ENCODE data around the gene CACUL1. TPM values are rescaled to one million over a fixed set of nuclear protein-coding genes. Genes with fewer than 3 reads are reported as not detected.

CACUL1 gene
- total RNA-seq, 6 experiments from 2014 or later: 31.5 to 34.0 (median 32.7) TPM

DNA sequence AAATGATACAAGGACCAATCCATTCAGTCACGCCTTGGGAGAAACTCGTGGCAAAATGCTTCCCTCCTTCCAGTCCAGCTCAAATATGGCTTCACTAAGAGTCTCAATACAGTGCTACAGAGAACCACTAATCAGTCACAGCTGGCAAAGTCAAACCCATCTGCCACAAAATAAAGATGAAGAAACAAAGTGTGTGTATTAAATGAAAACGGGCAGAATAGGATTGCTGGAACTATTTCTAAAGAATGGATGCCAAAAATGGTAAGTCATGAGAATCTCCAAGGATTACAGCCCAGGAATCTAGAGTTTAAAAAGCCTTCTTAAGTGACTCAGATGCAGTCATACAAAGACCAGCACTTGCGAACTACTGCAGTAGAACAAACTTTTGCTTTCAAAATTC lies 61.9 kb downstream of the CACUL1 start:
- Mint-ChIP-seq H3K27me3 (ENCODE audit: insufficient read depth) (no peaks in the 10 kb centered on the region; the same call in 1 of the 2 replicates), H3K4me1 (ENCODE audit: low read depth) (peaks cover 46% of the 10 kb centered on the region), H3K36me3 (ENCODE audit: low read depth) (peaks cover 10% of the 10 kb centered on the region), H3K27ac (peak overlapping the region; percentile 82), H3K9me3 (no peaks in the 10 kb centered on the region), H3K4me3 (peak overlapping the region; percentile 74)
- DNase-seq: peak; percentile 90
- TF ChIP-seq, protein P1, sequence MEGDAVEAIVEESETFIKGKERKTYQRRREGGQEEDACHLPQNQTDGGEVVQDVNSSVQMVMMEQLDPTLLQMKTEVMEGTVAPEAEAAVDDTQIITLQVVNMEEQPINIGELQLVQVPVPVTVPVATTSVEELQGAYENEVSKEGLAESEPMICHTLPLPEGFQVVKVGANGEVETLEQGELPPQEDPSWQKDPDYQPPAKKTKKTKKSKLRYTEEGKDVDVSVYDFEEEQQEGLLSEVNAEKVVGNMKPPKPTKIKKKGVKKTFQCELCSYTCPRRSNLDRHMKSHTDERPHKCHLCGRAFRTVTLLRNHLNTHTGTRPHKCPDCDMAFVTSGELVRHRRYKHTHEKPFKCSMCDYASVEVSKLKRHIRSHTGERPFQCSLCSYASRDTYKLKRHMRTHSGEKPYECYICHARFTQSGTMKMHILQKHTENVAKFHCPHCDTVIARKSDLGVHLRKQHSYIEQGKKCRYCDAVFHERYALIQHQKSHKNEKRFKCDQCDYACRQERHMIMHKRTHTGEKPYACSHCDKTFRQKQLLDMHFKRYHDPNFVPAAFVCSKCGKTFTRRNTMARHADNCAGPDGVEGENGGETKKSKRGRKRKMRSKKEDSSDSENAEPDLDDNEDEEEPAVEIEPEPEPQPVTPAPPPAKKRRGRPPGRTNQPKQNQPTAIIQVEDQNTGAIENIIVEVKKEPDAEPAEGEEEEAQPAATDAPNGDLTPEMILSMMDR (IDR thresholded peaks at IDR 0.05): no peak

DNA sequence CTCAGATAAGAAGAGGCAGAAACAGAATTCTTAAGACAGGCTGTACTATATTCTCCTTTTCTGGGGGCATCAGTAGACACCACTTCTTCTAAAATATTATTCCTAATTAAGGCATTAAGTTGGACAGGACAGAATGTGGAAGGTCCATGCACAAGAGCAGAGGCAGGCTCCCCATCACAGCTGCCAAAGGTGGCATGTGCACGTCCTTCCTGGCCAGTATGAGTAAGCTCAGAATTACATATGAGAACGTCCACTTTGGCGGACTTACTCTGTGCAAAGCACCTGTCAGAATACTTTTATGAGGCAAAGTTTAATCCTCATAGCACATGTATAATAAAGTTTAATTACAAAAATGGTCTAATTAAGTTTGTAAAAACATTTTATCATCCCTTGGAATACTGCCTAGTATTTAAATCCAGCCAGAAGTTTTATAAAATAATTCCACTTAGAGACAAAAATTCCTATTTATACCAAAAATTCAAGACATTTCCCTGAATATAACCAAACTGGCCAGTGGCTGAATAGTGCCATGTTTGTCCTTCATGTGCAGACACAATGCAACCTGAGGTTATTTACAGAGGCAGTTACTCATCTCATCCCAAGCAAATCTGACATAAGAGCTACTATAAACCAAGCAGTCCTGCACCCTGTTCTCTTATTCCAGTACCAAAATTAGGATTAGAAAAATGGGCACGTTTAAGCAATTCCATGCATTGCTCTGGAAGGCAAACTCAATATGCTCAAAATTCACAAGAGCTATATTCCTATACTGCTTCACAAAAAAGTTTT lies 65.5 kb downstream of the CACUL1 start:
- TF ChIP-seq, protein P1 (IDR thresholded peaks at IDR 0.05): no peak
- Mint-ChIP-seq H3K27me3 (ENCODE audit: insufficient read depth) (no peaks in the 10 kb centered on the region; the same call in 1 of the 2 replicates), H3K27ac (no peak overlapping the region), H3K4me3 (no peak overlapping the region), H3K4me1 (ENCODE audit: low read depth) (peaks cover 26% of the 10 kb centered on the region), H3K9me3 (no peaks in the 10 kb centered on the region), H3K36me3 (ENCODE audit: low read depth) (peaks cover 19% of the 10 kb centered on the region)
- no peak for DNase-seq

- H3K27ac Mint-ChIP-seq: no peak overlapping the region
- H3K4me3 Mint-ChIP-seq: no peak overlapping the region
Observed at GRCh38 chr10:118687472-118687871, 67.3 kb downstream of the CACUL1 start.

DNA sequence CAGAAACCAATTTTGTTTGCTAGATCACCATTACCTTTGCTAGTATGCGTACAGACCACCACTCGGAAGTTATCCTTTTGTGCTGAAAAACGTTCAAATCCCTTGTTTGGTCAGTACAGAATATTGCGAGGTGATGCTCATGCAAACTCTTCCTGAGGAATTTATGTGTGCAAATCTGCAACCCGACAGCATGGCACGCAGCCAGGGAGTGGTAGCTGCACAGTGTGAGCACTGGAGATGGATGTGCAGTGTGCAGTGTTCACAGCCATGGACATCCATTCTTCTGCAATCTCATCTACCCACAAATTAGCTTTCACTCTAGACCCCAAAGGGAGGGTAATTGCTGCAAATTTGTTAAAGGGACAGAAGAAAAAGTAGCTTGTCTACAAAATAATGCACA lies 72.2 kb downstream of the CACUL1 start:
- Mint-ChIP-seq H3K4me1 (ENCODE audit: low read depth) (no peaks in the 10 kb centered on the region), H3K36me3 (ENCODE audit: low read depth) (peaks cover 23% of the 10 kb centered on the region; the same call in 1 of the 2 replicates), H3K4me3 (no peak overlapping the region), H3K27ac (no peak overlapping the region), H3K9me3 (no peaks in the 10 kb centered on the region), H3K27me3 (ENCODE audit: insufficient read depth) (no peaks in the 10 kb centered on the region)
- no peak for DNase-seq
- TF ChIP-seq, protein P1 (IDR thresholded peaks at IDR 0.05): no peak

More at GRCh38 chr10:118687472-118687871, 67.3 kb downstream of the CACUL1 start:
- H3K36me3 Mint-ChIP-seq (ENCODE audit: low read depth): peaks cover 19% of the 10 kb centered on the region
- no peaks in the 10 kb centered on the region for H3K9me3 Mint-ChIP-seq
- TF ChIP-seq, protein P1 (IDR thresholded peaks at IDR 0.05): no peak
- no peaks in the 10 kb centered on the region for H3K27me3 Mint-ChIP-seq (ENCODE audit: insufficient read depth)
- peaks cover 8% of the 10 kb centered on the region for H3K4me1 Mint-ChIP-seq (ENCODE audit: low read depth)
- no peak for DNase-seq

DNA sequence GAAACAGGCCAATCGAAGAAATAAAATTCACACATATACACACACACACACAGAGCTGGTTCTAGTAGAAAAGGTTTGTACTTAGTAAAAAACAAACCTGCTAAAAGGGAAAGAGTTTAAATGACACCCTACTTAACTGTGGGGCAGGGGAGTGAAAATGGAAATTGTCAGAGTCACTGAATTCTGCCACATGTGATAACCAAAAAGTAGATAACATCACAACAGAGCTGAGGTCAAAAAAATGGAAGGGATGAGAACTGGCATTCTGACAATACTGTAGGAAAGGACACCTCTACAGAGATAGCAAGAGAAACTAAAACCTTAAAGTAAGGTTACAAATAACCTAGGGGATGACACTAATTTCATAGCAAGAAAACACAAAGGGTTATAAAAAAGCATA lies 74.6 kb downstream of the CACUL1 start:
- no peak overlapping the region for H3K4me3 Mint-ChIP-seq
- TF ChIP-seq, protein P1 (IDR thresholded peaks at IDR 0.05): no peak
- H3K36me3 Mint-ChIP-seq (ENCODE audit: low read depth): peaks cover 17% of the 10 kb centered on the region; the same call in 1 of the 2 replicates
- no peak for DNase-seq
- H3K4me1 Mint-ChIP-seq (ENCODE audit: low read depth): no peaks in the 10 kb centered on the region
- no peaks in the 10 kb centered on the region for H3K27me3 Mint-ChIP-seq (ENCODE audit: insufficient read depth)
- no peak overlapping the region for H3K27ac Mint-ChIP-seq
- no peaks in the 10 kb centered on the region for H3K9me3 Mint-ChIP-seq

All from HFFc6 (cell line).